ENCODE results near the gene ZBTB46. TPM values are rescaled to one million over a fixed set of nuclear protein-coding genes. Genes with fewer than 3 reads are reported as not detected.

Gene ZBTB46
- under 0.01 and 0.98 TPM in 2 replicates for total RNA-seq

GRCh38 chr20:63830841-63831588 is at the start of gene ZBTB46:
Gene ZBTB46 (minus strand): TSS chr20:63831264. CDS start chr20:63790757, 40,507 bp downstream.

GRCh38 chr20:63864978-63865640 is 34.0 kb upstream of the ZBTB46 start, which contains the start of gene TPD52L2:
Gene TPD52L2 (plus strand): TSS chr20:63865270. CDS start chr20:63865366, 96 bp downstream.

GRCh38 chr20:63861365-63861934 is 30.4 kb upstream of the ZBTB46 start, which contains the start of gene ABHD16B:
Gene ABHD16B (plus strand): TSS chr20:63861498. CDS start chr20:63861541, 43 bp downstream.

GRCh38 chr20:63739130-63740069 is 91.7 kb downstream of the ZBTB46 start, which contains the start of gene SLC2A4RG:
Gene SLC2A4RG (plus strand): TSS chr20:63739776. CDS start chr20:63739913, 137 bp downstream.

GRCh38 chr20:63735859-63736718 is 95.0 kb downstream of the ZBTB46 start, which contains the start of gene LIME1:
Gene LIME1 (plus strand): TSS chr20:63736664. CDS start chr20:63737550, 886 bp downstream.

GRCh38 chr20:63707558-63708300 is 123.3 kb downstream of the ZBTB46 start, which contains the start of the genes ARFRP1 and ZGPAT:
Gene ARFRP1 (minus strand): TSS chr20:63707976. CDS start chr20:63707091, 885 bp downstream.
Gene ZGPAT (plus strand): TSS chr20:63708039. CDS start chr20:63708581, 542 bp downstream.

GRCh38 chr20:63696628-63697356 is 134.3 kb downstream of the ZBTB46 start, which contains the start of gene TNFRSF6B:
Gene TNFRSF6B (plus strand): TSS chr20:63696652. CDS start chr20:63696768, 116 bp downstream.

Small RNA genes within 50 kb of the gene (small RNA-seq; reads per million reads assigned to genes)
- gene LIME1, result not detected
- not detected for gene TNFRSF6B

Other genes starting within 250 kb of the ZBTB46 start
- gene GMEB2, start 204.2 kb downstream of the ZBTB46 start, total RNA-seq, result 6.6 and 12.1 TPM in 2 replicates
- gene STMN3, start 177.8 kb downstream of the ZBTB46 start, total RNA-seq, result 8.8 and 15.1 TPM in 2 replicates
- gene RTEL1, start 173.0 kb downstream of the ZBTB46 start, total RNA-seq, result 11.8 and 18.2 TPM in 2 replicates
- 8.2 and 10.7 TPM in 2 replicates for gene TNFRSF6B, start 134.6 kb downstream of the ZBTB46 start, total RNA-seq
- 23.5 and 29.7 TPM in 2 replicates for gene ARFRP1, start 123.3 kb downstream of the ZBTB46 start, total RNA-seq
- gene ZGPAT, start 123.2 kb downstream of the ZBTB46 start, total RNA-seq, result 15.1 and 19.4 TPM in 2 replicates
- 2.2 and 2.9 TPM in 2 replicates for gene LIME1, start 94.6 kb downstream of the ZBTB46 start, total RNA-seq
- gene SLC2A4RG, start 91.5 kb downstream of the ZBTB46 start, total RNA-seq, result 22.0 and 34.0 TPM in 2 replicates
- gene ABHD16B, start 30.2 kb upstream of the ZBTB46 start, total RNA-seq, result not detected in 2 replicates
- gene TPD52L2, start 34.0 kb upstream of the ZBTB46 start, total RNA-seq, result 98.8 and 103 TPM in 2 replicates
- 31.2 and 45.4 TPM in 2 replicates for gene DNAJC5, start 63.9 kb upstream of the ZBTB46 start, total RNA-seq
- gene UCKL1, start 125.2 kb upstream of the ZBTB46 start, total RNA-seq, result 22.3 and 26.1 TPM in 2 replicates
- 8.1 and 8.8 TPM in 2 replicates for gene ZNF512B, start 138.7 kb upstream of the ZBTB46 start, total RNA-seq
- 0.37 and 1.8 TPM in 2 replicates for gene SAMD10, start 148.4 kb upstream of the ZBTB46 start, total RNA-seq
- 52.9 and 57.7 TPM in 2 replicates for gene PRPF6, start 149.9 kb upstream of the ZBTB46 start, total RNA-seq
- 0.73 and 0.98 TPM in 2 replicates for gene C20orf204, start 204.9 kb upstream of the ZBTB46 start, total RNA-seq
- gene SOX18, start 218.4 kb upstream of the ZBTB46 start, total RNA-seq, result not detected in 2 replicates
- 6.5 and 13.2 TPM in 2 replicates for gene TCEA2, start 231.9 kb upstream of the ZBTB46 start, total RNA-seq
- gene RGS19, start 248.3 kb upstream of the ZBTB46 start, total RNA-seq, result 5.5 and 9.0 TPM in 2 replicates
- 0.20 and 0.37 TPM in 2 replicates for gene OPRL1, start 248.8 kb upstream of the ZBTB46 start, total RNA-seq